ENCODE measurements around the gene RAMP2. TPM values are rescaled to one million over a fixed set of nuclear protein-coding genes. Genes with fewer than 3 reads are reported as not detected.
"Not testable (repeated sequence)": the region's sequence is repeated elsewhere in the genome, so short reads cannot be mapped to it uniquely, and the experiment has no call there.

Gene RAMP2
- total RNA-seq, 2 experiments from 2014 or later = not detected

DNA sequence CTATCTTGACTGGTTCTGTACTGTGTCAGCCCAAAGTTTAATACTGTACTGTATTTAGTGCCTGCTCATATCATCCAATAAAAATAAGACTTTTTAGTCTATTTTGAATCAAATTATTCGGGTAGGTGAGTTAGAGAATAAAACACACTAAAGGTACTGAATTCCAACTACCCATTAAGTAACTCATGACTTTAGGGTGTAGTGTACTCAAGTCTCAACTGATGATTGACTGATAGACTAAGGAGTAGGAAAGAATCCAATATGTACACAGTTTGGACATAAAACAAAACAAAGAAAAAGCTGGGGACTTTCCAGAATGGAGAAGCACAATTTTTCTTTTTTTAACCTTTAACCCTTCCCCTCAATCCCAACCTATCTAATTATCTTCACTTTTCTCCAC lies 20.3 kb upstream of the RAMP2 start:
- ChIA-PET CTCF (interaction anchor here (2.2 kb wide), 1 partner anchor 22 kb away, joined by 8 read pairs; no protein-coding TSS in a partner anchor), POLR2A (interaction anchor here (0.5 kb wide), 1 partner anchor 21 kb away, joined by 3 read pairs; no protein-coding TSS in a partner anchor)
- DNase-seq (no peak), ATAC-seq (no peak)
- Mint-ChIP-seq H3K27me3 (no peaks in the 10 kb centered on the region), H3K9me3 (no peaks in the 10 kb centered on the region), H3K36me3 (ENCODE audit: low read depth) (no peaks in the 10 kb centered on the region), H3K4me1 (ENCODE audit: low read depth) (peaks cover 15% of the 10 kb centered on the region), H3K4me3 (no peak overlapping the region), H3K27ac (no peak overlapping the region)
- intact Hi-C loops (cut with micrococcal nuclease) = no loop called here
- TF ChIP-seq, protein P1, sequence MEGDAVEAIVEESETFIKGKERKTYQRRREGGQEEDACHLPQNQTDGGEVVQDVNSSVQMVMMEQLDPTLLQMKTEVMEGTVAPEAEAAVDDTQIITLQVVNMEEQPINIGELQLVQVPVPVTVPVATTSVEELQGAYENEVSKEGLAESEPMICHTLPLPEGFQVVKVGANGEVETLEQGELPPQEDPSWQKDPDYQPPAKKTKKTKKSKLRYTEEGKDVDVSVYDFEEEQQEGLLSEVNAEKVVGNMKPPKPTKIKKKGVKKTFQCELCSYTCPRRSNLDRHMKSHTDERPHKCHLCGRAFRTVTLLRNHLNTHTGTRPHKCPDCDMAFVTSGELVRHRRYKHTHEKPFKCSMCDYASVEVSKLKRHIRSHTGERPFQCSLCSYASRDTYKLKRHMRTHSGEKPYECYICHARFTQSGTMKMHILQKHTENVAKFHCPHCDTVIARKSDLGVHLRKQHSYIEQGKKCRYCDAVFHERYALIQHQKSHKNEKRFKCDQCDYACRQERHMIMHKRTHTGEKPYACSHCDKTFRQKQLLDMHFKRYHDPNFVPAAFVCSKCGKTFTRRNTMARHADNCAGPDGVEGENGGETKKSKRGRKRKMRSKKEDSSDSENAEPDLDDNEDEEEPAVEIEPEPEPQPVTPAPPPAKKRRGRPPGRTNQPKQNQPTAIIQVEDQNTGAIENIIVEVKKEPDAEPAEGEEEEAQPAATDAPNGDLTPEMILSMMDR (IDR thresholded peaks at IDR 0.05) = no peak

GRCh38 chr17:42742916-42743315 lies 18.1 kb upstream of the RAMP2 start:
- ATAC-seq; intact Hi-C loops (cut with micrococcal nuclease); H3K27me3 Mint-ChIP-seq; H3K27ac Mint-ChIP-seq; H3K4me3 Mint-ChIP-seq; H3K9me3 Mint-ChIP-seq; DNase-seq; H3K36me3 Mint-ChIP-seq (ENCODE audit: low read depth): not testable (repeated sequence)
- CTCF ChIA-PET = interaction anchor here (0.6 to 2.2 kb wide), 5 partner anchors 17 to 165 kb away, joined by 3 to 8 read pairs (median 5); partner anchors contain the start of gene RAMP2
- POLR2A ChIA-PET = interaction anchor here (1.1 to 1.5 kb wide), 3 partner anchors 12 to 65 kb away, joined by 3 to 5 read pairs (median 4); no protein-coding TSS in a partner anchor
- H3K4me1 Mint-ChIP-seq (ENCODE audit: low read depth) = peaks cover 15% of the 10 kb centered on the region

GRCh38 chr17:42743595-42744282 lies 17.3 kb upstream of the RAMP2 start:
- no peaks in the 10 kb centered on the region for H3K9me3 Mint-ChIP-seq
- DNase-seq (no peak), ATAC-seq (no peak)
- ChIA-PET CTCF (interaction anchor here (1.3 to 1.4 kb wide), 3 partner anchors 17 to 165 kb away, joined by 4 to 6 read pairs (median 5); partner anchors contain the start of gene RAMP2), POLR2A (interaction anchor here (0.6 to 1.5 kb wide), 5 partner anchors 13 to 1601 kb away, joined by 3 to 5 read pairs (median 4); partner anchors contain the start of gene GRN)
- H3K4me3 Mint-ChIP-seq = peak overlapping the region; percentile 98
- H3K4me1 Mint-ChIP-seq (ENCODE audit: low read depth) = peaks cover 15% of the 10 kb centered on the region
- TF ChIP-seq, protein P1 (IDR thresholded peaks at IDR 0.05) = no peak
- peaks cover 4% of the 10 kb centered on the region for H3K27me3 Mint-ChIP-seq
- H3K36me3 Mint-ChIP-seq (ENCODE audit: low read depth) = no peaks in the 10 kb centered on the region
- H3K27ac Mint-ChIP-seq = peak overlapping the region; percentile 98
- intact Hi-C loops (cut with micrococcal nuclease) = no loop called here

DNA sequence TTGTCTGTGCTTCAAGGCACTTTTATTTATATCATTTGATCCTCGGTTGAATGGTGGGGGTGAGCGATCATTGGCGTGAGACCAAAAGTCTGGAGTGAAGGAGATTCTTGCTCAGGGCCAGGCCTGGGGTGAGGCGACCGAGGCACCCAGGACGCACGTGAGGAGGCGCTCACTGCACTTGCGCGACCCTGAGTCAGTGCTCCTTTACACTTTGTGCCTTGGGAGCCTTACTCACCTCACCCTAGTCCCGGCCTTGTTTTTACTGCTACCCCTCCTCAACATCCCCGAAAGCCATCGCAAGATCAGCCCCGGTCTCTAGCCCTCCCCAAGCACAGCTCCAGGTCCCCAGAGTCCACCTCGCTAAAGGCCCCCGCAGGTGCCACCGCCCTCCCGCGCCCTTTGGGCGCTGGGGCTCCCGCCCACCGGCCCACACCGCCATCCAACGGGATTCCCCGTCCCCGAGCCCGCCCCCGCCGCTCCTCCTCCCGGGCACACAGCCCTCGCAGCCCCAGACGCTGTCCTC lies 16.7 kb upstream of the RAMP2 start:
- H3K27ac Mint-ChIP-seq = peak overlapping the region; percentile 98
- TF ChIP-seq, protein P1 (IDR thresholded peaks at IDR 0.05) = no peak
- peak; percentile 83 for DNase-seq
- ChIA-PET POLR2A (interaction anchor here (1.1 to 1.5 kb wide), 2 partner anchors 14 to 17 kb away, joined by 3 to 4 read pairs; no protein-coding TSS in a partner anchor), CTCF (interaction anchor here (1.3 to 1.4 kb wide), 2 partner anchors 16 to 19 kb away, joined by 4 to 5 read pairs; partner anchors contain the start of gene RAMP2)
- H3K4me1 Mint-ChIP-seq (ENCODE audit: low read depth) = peaks cover 15% of the 10 kb centered on the region
- intact Hi-C loops (cut with micrococcal nuclease) = no loop called here
- peak; percentile 81 for ATAC-seq
- peak overlapping the region; percentile 98 for H3K4me3 Mint-ChIP-seq
- H3K9me3 Mint-ChIP-seq = no peaks in the 10 kb centered on the region
- peaks cover 4% of the 10 kb centered on the region for H3K27me3 Mint-ChIP-seq
- no peaks in the 10 kb centered on the region for H3K36me3 Mint-ChIP-seq (ENCODE audit: low read depth)

- POLR2A ChIA-PET = no interaction called here
- peaks cover 15% of the 10 kb centered on the region for H3K4me1 Mint-ChIP-seq (ENCODE audit: low read depth)
- peak within 1 kb of the TSS; percentile 98 for H3K27ac Mint-ChIP-seq
- H3K9me3 Mint-ChIP-seq = no peaks in the 10 kb centered on the region
- CTCF ChIA-PET = no interaction called here
- DNase-seq (peak; percentile 91), ATAC-seq (peak; percentile 91)
- TF ChIP-seq, protein P1 (IDR thresholded peaks at IDR 0.05) = no peak
- H3K36me3 Mint-ChIP-seq (ENCODE audit: low read depth) = no peaks in the 10 kb centered on the region
- intact Hi-C loops (cut with micrococcal nuclease) = no loop called here
- peak within 1 kb of the TSS; percentile 98 for H3K4me3 Mint-ChIP-seq
- peaks cover 4% of the 10 kb centered on the region for H3K27me3 Mint-ChIP-seq
Observed at GRCh38 chr17:42744806-42745617, 16.0 kb upstream of the RAMP2 start, which contains the start of gene EZH1. EZH1 (minus strand) TSS chr17:42745040; CDS start chr17:42728941, 16,099 bp downstream.
